ENCODE data around the gene SUB1.

GRCh38 chr5:32651638-32652037, 66.3 kb downstream of the SUB1 start:
- TF ChIP-seq, protein P1, sequence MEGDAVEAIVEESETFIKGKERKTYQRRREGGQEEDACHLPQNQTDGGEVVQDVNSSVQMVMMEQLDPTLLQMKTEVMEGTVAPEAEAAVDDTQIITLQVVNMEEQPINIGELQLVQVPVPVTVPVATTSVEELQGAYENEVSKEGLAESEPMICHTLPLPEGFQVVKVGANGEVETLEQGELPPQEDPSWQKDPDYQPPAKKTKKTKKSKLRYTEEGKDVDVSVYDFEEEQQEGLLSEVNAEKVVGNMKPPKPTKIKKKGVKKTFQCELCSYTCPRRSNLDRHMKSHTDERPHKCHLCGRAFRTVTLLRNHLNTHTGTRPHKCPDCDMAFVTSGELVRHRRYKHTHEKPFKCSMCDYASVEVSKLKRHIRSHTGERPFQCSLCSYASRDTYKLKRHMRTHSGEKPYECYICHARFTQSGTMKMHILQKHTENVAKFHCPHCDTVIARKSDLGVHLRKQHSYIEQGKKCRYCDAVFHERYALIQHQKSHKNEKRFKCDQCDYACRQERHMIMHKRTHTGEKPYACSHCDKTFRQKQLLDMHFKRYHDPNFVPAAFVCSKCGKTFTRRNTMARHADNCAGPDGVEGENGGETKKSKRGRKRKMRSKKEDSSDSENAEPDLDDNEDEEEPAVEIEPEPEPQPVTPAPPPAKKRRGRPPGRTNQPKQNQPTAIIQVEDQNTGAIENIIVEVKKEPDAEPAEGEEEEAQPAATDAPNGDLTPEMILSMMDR (IDR thresholded peaks at IDR 0.05; ENCODE audit: low read length): no peak
- no peak for TF ChIP-seq EZH2 (IDR thresholded peaks at IDR 0.05; ENCODE audit: borderline replicate concordance, low read length)

All from OCI-LY1 (cell line).